ENCODE measurements around the gene MGAT4D.
"Not testable (repeated sequence)": the region's sequence is repeated elsewhere in the genome, so short reads cannot be mapped to it uniquely, and the experiment has no call there.

MGAT4D gene

DNA sequence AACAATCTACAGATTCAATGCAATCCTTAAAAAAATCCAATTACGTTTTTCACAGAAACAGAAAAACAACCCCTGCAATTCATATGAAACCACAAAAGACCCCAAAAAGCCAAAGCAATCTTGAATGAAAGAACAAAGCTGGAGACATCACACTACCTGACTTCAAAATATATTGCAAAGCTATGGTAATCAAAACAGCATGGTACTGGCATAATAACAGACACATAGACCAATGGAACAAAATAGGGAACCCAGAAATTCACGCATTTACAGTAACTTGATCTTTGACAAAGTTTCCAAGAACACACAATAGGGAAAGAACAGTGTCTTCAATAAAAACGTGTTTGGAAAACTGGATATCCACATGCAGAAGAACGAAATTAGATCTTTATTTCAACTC, 14.6 kb downstream of the MGAT4D start:
- Histone ChIP-seq H3K27ac (ENCODE audit: low read depth, low read length) (no peak overlapping the region), H3K27me3 (ENCODE audit: control insufficient read depth in 1 of 2, insufficient read depth in 2 of 2, low read length in 2 of 2) (no peaks in the 10 kb centered on the region), H3K36me3 (ENCODE audit: insufficient read depth, low read length) (no peaks in the 10 kb centered on the region), H3K9me3 (ENCODE audit: low read length) (no peaks in the 10 kb centered on the region), H3K4me3 (ENCODE audit: low read depth in 1 of 2, low read length in 2 of 2) (no peak overlapping the region), H3K9ac (ENCODE audit: low read length) (no peak overlapping the region), H3K4me1 (ENCODE audit: insufficient read depth, low read length) (no peaks in the 10 kb centered on the region)

DNA sequence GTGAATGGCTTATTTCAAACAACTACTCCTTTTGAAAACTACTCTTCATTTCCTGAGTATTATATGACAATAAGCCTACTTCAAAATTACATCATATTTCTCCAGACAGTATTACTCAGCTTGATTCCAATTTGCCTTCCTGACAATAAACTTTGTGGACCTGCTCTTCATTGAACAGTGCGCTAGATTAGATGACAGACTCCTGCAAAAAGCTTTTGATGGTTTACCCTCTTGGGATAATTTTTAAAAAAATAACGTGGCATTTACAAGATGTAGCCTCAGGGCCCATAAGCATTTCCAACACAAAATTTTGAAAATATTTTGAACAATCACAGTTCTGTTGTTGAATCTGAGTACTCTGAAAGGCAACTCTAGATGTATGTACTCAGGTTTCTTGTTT, 25.9 kb downstream of the MGAT4D start:
- H3K27me3 ChIP-seq (ENCODE audit: control insufficient read depth in 1 of 2, insufficient read depth in 2 of 2, low read length in 2 of 2) = no peaks in the 10 kb centered on the region
- no peaks in the 10 kb centered on the region for H3K4me1 ChIP-seq (ENCODE audit: insufficient read depth, low read length)
- H3K27ac ChIP-seq (ENCODE audit: low read depth, low read length) = no peak overlapping the region
- H3K9me3 ChIP-seq (ENCODE audit: low read length) = no peaks in the 10 kb centered on the region
- no peak overlapping the region for H3K9ac ChIP-seq (ENCODE audit: low read length)
- H3K4me3 ChIP-seq (ENCODE audit: low read depth in 1 of 2, low read length in 2 of 2) = no peak overlapping the region
- H3K36me3 ChIP-seq (ENCODE audit: insufficient read depth, low read length) = no peaks in the 10 kb centered on the region

DNA sequence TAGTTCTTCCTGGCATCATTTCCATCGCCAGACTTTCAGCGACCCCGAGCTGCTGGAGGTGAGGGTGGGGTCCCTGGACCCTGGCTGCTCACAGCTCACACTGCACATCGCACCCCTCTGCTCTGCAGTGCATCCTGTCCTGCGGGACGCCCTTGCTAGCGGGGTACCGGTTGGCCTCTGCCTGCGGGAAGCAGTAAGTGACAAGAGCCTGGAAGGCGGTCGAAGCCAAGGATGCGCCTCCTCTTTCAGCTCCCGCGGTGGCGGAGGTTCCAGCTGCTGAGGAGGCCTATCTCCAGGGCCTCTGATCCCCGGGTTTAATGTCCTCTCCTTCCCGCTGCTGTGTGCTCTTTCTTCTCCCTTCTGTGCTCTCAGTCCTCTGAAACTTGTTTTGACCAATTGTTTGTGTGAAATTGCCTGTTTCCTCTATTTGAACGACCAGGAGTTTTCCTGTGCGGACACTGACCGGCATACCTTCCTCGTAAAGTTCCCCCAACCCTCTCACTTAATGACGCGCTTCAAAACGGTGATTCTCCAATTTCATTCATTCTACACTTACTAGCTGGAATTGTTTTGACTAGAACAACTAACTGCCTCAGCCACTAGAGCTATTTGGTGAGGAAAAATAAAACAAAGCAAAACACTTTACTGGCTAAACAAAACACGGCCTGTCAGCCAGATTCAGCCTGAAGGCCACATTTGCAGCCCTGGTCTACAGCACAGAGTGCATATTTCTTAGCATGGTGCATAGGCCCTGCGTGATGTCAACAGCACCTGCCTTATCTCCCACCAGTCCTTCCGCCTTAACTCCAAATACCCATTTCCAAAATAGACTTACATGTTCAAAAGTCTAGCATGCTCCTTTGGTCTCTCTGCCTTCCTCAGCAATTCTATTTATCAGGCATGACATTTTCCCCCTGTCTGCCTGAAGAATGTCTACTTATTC, 28.0 kb downstream of the MGAT4D start:
- H3K9me3 ChIP-seq (ENCODE audit: low read length) = no peaks in the 10 kb centered on the region
- no peak overlapping the region for H3K9ac ChIP-seq (ENCODE audit: low read length)
- no peak overlapping the region for H3K27ac ChIP-seq (ENCODE audit: low read depth, low read length)
- H3K4me3 ChIP-seq (ENCODE audit: low read depth in 1 of 2, low read length in 2 of 2) = no peak overlapping the region
- H3K27me3 ChIP-seq (ENCODE audit: control insufficient read depth in 1 of 2, insufficient read depth in 2 of 2, low read length in 2 of 2) = no peaks in the 10 kb centered on the region
- H3K4me1 ChIP-seq (ENCODE audit: insufficient read depth, low read length) = no peaks in the 10 kb centered on the region
- no peaks in the 10 kb centered on the region for H3K36me3 ChIP-seq (ENCODE audit: insufficient read depth, low read length)

GRCh38 chr4:140466146-140466545, 31.9 kb downstream of the MGAT4D start:
- Histone ChIP-seq H3K9me3 (ENCODE audit: low read length) (no peaks in the 10 kb centered on the region), H3K4me3 (ENCODE audit: low read depth in 1 of 2, low read length in 2 of 2) (no peak overlapping the region), H3K27me3 (ENCODE audit: control insufficient read depth in 1 of 2, insufficient read depth in 2 of 2, low read length in 2 of 2) (no peaks in the 10 kb centered on the region), H3K27ac (ENCODE audit: low read depth, low read length) (no peak overlapping the region), H3K9ac (ENCODE audit: low read length) (no peak overlapping the region), H3K36me3 (ENCODE audit: insufficient read depth, low read length) (no peaks in the 10 kb centered on the region), H3K4me1 (ENCODE audit: insufficient read depth, low read length) (no peaks in the 10 kb centered on the region)

DNA sequence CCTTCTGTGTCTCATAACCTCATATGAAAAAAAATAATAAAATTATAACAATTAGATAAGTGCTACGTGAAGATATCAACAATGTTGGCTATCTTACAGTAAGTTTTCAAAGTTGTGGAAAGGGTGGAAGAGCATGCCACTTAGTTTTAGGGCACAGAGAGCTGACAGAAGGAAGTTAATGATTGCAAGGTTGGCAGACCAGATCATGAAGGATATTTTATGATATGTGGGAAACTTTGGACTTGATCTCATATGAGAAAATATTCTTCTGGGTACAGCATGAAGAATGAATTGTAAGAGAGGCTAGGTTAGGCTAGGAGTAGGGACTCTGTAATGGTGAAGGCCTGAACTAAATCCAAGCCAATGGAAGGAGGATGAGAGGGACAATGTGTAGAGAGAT, 34.5 kb downstream of the MGAT4D start:
- Histone ChIP-seq H3K4me3 (ENCODE audit: low read depth in 1 of 2, low read length in 2 of 2) (no peak overlapping the region), H3K27ac (ENCODE audit: low read depth, low read length) (no peak overlapping the region), H3K4me1 (ENCODE audit: insufficient read depth, low read length) (no peaks in the 10 kb centered on the region), H3K36me3 (ENCODE audit: insufficient read depth, low read length) (no peaks in the 10 kb centered on the region), H3K9me3 (ENCODE audit: low read length) (no peaks in the 10 kb centered on the region), H3K27me3 (ENCODE audit: control insufficient read depth in 1 of 2, insufficient read depth in 2 of 2, low read length in 2 of 2) (no peaks in the 10 kb centered on the region), H3K9ac (ENCODE audit: low read length) (no peak overlapping the region)

GRCh38 chr4:140463182-140463581, 34.9 kb downstream of the MGAT4D start:
- no peak overlapping the region for H3K9ac ChIP-seq (ENCODE audit: low read length)
- H3K9me3 ChIP-seq (ENCODE audit: low read length) = no peaks in the 10 kb centered on the region
- no peaks in the 10 kb centered on the region for H3K4me1 ChIP-seq (ENCODE audit: insufficient read depth, low read length)
- no peak overlapping the region for H3K27ac ChIP-seq (ENCODE audit: low read depth, low read length)
- no peak overlapping the region for H3K4me3 ChIP-seq (ENCODE audit: low read depth in 1 of 2, low read length in 2 of 2)
- no peaks in the 10 kb centered on the region for H3K27me3 ChIP-seq (ENCODE audit: control insufficient read depth in 1 of 2, insufficient read depth in 2 of 2, low read length in 2 of 2)
- H3K36me3 ChIP-seq (ENCODE audit: insufficient read depth, low read length) = no peaks in the 10 kb centered on the region

DNA sequence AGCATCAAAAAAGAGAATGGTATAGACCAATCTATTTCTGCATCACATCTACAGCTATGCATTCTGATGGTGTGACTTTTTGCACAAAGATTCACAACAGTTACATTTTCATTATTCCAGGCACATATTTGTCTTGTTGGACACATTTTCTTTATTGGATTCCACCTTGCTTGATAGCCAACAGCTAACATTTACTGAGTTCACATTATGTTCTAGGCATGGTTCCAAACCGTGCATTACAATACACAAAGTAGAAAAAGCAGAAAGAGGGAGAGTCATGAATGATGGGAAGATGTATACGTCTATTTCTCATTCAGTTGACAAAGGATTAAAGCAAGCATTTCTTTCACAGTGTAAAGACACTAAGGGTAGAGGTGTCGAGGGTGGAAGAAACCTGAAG, 47.7 kb downstream of the MGAT4D start:
- Histone ChIP-seq H3K27ac (ENCODE audit: low read depth, low read length) (no peak overlapping the region), H3K9me3 (ENCODE audit: low read length) (no peaks in the 10 kb centered on the region), H3K4me1 (ENCODE audit: insufficient read depth, low read length) (no peaks in the 10 kb centered on the region), H3K36me3 (ENCODE audit: insufficient read depth, low read length) (no peaks in the 10 kb centered on the region), H3K9ac (ENCODE audit: low read length) (no peak overlapping the region), H3K4me3 (ENCODE audit: low read depth in 1 of 2, low read length in 2 of 2) (no peak overlapping the region), H3K27me3 (ENCODE audit: control insufficient read depth in 1 of 2, insufficient read depth in 2 of 2, low read length in 2 of 2) (no peaks in the 10 kb centered on the region)

- no peaks in the 10 kb centered on the region for H3K27me3 ChIP-seq (ENCODE audit: control insufficient read depth in 1 of 2, insufficient read depth in 2 of 2, low read length in 2 of 2)
- no peaks in the 10 kb centered on the region for H3K9me3 ChIP-seq (ENCODE audit: low read length)
- no peaks in the 10 kb centered on the region for H3K4me1 ChIP-seq (ENCODE audit: insufficient read depth, low read length)
These were observed 49.3 kb downstream of the MGAT4D start for GRCh38 chr4:140448830-140449229.

GRCh38 chr4:140448162-140448561, 49.9 kb downstream of the MGAT4D start:
- Histone ChIP-seq H3K27me3 (ENCODE audit: control insufficient read depth in 1 of 2, insufficient read depth in 2 of 2, low read length in 2 of 2) (no peaks in the 10 kb centered on the region), H3K36me3 (ENCODE audit: insufficient read depth, low read length) (no peaks in the 10 kb centered on the region), H3K27ac (ENCODE audit: low read depth, low read length) (no peak overlapping the region)

More at GRCh38 chr4:140448830-140449229, 49.3 kb downstream of the MGAT4D start:
- Histone ChIP-seq H3K36me3 (ENCODE audit: insufficient read depth, low read length) (no peaks in the 10 kb centered on the region), H3K27ac (ENCODE audit: low read depth, low read length) (no peak overlapping the region), H3K4me3 (ENCODE audit: low read depth in 1 of 2, low read length in 2 of 2) (no peak overlapping the region), H3K9ac (ENCODE audit: low read length) (no peak overlapping the region)

DNA sequence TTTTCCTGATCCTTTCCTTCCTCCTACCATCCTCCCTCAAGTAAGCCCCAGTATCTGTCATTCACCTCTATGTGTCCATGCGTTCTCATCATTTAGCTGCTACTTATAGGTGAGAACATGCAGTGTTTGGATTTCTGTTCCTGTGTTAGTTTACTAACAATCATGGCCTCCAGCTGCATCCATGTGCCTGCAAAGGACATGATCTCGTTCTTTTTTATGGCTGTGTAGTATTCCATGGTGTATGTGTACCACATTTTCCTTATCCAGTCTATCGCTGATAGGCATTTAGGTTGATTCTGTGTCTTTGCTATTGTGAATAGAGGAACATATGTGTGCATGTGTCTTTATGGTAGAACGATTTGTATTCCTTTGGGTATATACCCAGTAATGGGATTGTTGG, 53.7 kb downstream of the MGAT4D start:
- not testable (repeated sequence) for H3K4me3 ChIP-seq (ENCODE audit: low read depth in 1 of 2, low read length in 2 of 2); H3K9me3 ChIP-seq (ENCODE audit: low read length); H3K36me3 ChIP-seq (ENCODE audit: insufficient read depth, low read length); H3K27me3 ChIP-seq (ENCODE audit: control insufficient read depth in 1 of 2, insufficient read depth in 2 of 2, low read length in 2 of 2); H3K4me1 ChIP-seq (ENCODE audit: insufficient read depth, low read length); H3K9ac ChIP-seq (ENCODE audit: low read length); H3K27ac ChIP-seq (ENCODE audit: low read depth, low read length)

More at GRCh38 chr4:140448162-140448561, 49.9 kb downstream of the MGAT4D start:
- Histone ChIP-seq H3K4me3 (ENCODE audit: low read depth in 1 of 2, low read length in 2 of 2) (no peak overlapping the region), H3K4me1 (ENCODE audit: insufficient read depth, low read length) (no peaks in the 10 kb centered on the region), H3K9me3 (ENCODE audit: low read length) (no peaks in the 10 kb centered on the region), H3K9ac (ENCODE audit: low read length) (no peak overlapping the region)

DNA sequence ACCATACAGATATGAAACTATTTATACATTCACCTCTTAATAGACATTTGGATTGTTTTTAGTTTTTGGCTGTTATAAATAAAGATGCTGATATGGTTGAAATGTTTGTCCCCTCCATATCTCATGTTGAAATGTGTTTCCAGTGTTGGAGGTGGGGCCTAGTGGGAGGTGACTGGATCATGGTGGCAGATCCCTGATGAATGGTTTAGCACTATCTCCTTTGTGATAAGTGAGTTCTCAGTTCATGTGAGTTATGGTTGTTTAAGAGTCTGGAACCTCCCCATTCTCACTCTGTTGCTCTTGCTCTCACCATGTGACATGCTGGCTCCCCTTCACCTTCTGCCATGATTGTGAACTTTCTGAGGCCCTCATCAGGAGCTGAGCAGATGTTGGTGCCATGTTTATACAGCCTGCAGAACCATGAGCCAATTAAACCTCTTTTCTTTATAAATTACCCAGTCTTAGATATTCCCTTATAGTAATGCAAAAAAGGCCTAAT, 58.4 kb downstream of the MGAT4D start:
- no peak overlapping the region for H3K9ac ChIP-seq (ENCODE audit: low read length)
- no peaks in the 10 kb centered on the region for H3K4me1 ChIP-seq (ENCODE audit: insufficient read depth, low read length)
- H3K27me3 ChIP-seq (ENCODE audit: control insufficient read depth in 1 of 2, insufficient read depth in 2 of 2, low read length in 2 of 2) = no peaks in the 10 kb centered on the region
- no peaks in the 10 kb centered on the region for H3K36me3 ChIP-seq (ENCODE audit: insufficient read depth, low read length)
- H3K27ac ChIP-seq (ENCODE audit: low read depth, low read length) = no peak overlapping the region
- H3K9me3 ChIP-seq (ENCODE audit: low read length) = no peaks in the 10 kb centered on the region
- no peak overlapping the region for H3K4me3 ChIP-seq (ENCODE audit: low read depth in 1 of 2, low read length in 2 of 2)
